Measurements from ENCODE around the gene ATG101. TPM values are rescaled to one million over a fixed set of nuclear protein-coding genes. Genes with fewer than 3 reads are reported as not detected.
A peak's percentile ranks its signal among the peaks of the same experiment; 100 is the strongest.

ATG101 gene
- total and polyA plus RNA-seq, 2 of the 13 experiments (the other 11 are each of a cell fraction or from before 2014, with no cell fraction given) = 58.2 to 67.7 TPM

- Histone ChIP-seq H3K9ac (ENCODE audit: insufficient read depth, low read depth, low read length) (no peak overlapping the region), H3K9me3 (ENCODE audit: low read length) (no peaks in the 10 kb centered on the region), H3K36me3 (replicated peaks in 1 of 2; ENCODE audit: control insufficient read depth in 1 of 2, insufficient read depth in 2 of 2, low read length in 2 of 2) (peaks cover 25 to 51% of the 10 kb centered on the region in 2 experiments), H3K27me3 (ENCODE audit: control insufficient read depth in 1 of 2, insufficient read depth in 2 of 2, low read length in 2 of 2) (no peaks in the 10 kb centered on the region), H3K4me1 (ENCODE audit: insufficient read depth, low read length) (peaks cover 36% of the 10 kb centered on the region), H3K4me2 (ENCODE audit: low read depth, low read length) (no peak overlapping the region), H3K4me3 (replicated peaks in 1 of 3; ENCODE audit: insufficient read depth in 1 of 3, low read depth in 2 of 3, low read length in 3 of 3) (no peak overlapping the region), H3K79me2 (ENCODE audit: insufficient read depth, low read length) (peaks cover 18% of the 10 kb centered on the region), H4K20me1 (ENCODE audit: insufficient read depth, low read length) (no peaks in the 10 kb centered on the region), H3K27ac (ENCODE audit: extremely low read length, insufficient read depth, low read length) (no peak overlapping the region), H2AFZ (ENCODE audit: low read length) (no peak overlapping the region)
- ATAC-seq (no peak), DNase-seq (ENCODE audit: low spot score) (no peak), FAIRE-seq (no peak)
- 96% methylated on average over 3 of the region's 3 CpGs for WGBS (ENCODE audit: low lambda C conversion rate)
- in situ Hi-C loops (cut with HindIII; ENCODE audit: extremely low pct_ligation_motif_present, low pct_unique_long_range_greater_than_20kb) = no loop called here
- TF ChIP-seq REST (IDR thresholded peaks at IDR 0.05; ENCODE audit: borderline replicate concordance in 1 of 2, low read depth in 1 of 2, low read length in 2 of 2) (peak; percentile 19 to 76), ZNF367 (CRISPR knock-in tag; IDR thresholded peaks at IDR 0.05; ENCODE audit: borderline replicate concordance) (no peak), GLI4 (CRISPR knock-in tag; IDR thresholded peaks at IDR 0.05; ENCODE audit: borderline replicate concordance) (no peak), PCBP2 (optimal IDR thresholded peaks at IDR 0.05; ENCODE audit: low read depth, low read length, poor library complexity, severe bottlenecking) (no peak), CCAR2 (optimal IDR thresholded peaks at IDR 0.05; ENCODE audit: low read depth, low read length) (no peak)
- ChIA-PET CTCF (ENCODE audit: low intra/inter-chr PET ratio, low total read pairs) (no interaction called here), POLR2A (no interaction called here)
- intact Hi-C loops (cut with micrococcal nuclease; ENCODE audit: unreplicated experiment) = no loop called here
- no TSS peak for BruUV-seq (replicated peaks)
These were observed 8.5 kb downstream of the ATG101 start for GRCh38 chr12:52078276-52078675.

All from HepG2 (cell line).